Adrenal gland (tissue), 5 donors: Measurements from ENCODE around the gene PRPF40A.

ENCODE experiments used
- CTCF ChIP-seq, 6 experiments: fragments of 450-650 bp in 4 of 6; fragments of 200-600 bp in 2 of 6; sonication (generic) in 1 of 6; IDR thresholded peaks; 1 replicate in 5 of 6; 2 replicates in 1 of 6; pipeline versions ENCODE4 v1.5.1 to v1.8.0; 2016 to 2021; ENCODE audit warnings: antibody characterized with exemption in 6 of 6, mild to moderate bottlenecking in 2 of 6, moderate library complexity in 1 of 6
- POLR2A ChIP-seq, 2 donors: fragments of 450-650 bp; IDR thresholded peaks; one replicate each; pipeline ENCODE4 v1.6.1; 2017; ENCODE audit warnings: antibody characterized with exemption in 2 of 2, mild to moderate bottlenecking in 2 of 2, moderate library complexity in 1 of 2
- donor health status: DM: no; HTN: no; CAD: no.

GRCh38 chr2:152632736-152633135 lies 84.5 kb downstream of the PRPF40A start:
- TF ChIP-seq POLR2A (IDR thresholded peaks at IDR 0.05) = no peak
- TF ChIP-seq CTCF (IDR thresholded peaks at IDR 0.05) = no peak
